Upper lobe of left lung (tissue), 4 donors: ENCODE data around the gene KCNAB2.

Experiments
- EP300 ChIP-seq, 4 donors: sonication (generic); formaldehyde crosslinking; IDR thresholded peaks; one replicate each; pipeline ENCODE4 v1.5.1; 2017; ENCODE audit warnings: antibody characterized with exemption in 4 of 4, control low read depth in 2 of 4
- TF ChIP-seq, protein P1 (sequence below), 6 experiments: fragments of 450-650 bp in 4 of 6; fragments of 200-600 bp in 2 of 6; sonication (generic) in 2 of 6; IDR thresholded peaks; one replicate each; pipeline ENCODE4 v1.5.1; 2016 to 2019; ENCODE audit warnings: antibody characterized with exemption in 6 of 6

DNA sequence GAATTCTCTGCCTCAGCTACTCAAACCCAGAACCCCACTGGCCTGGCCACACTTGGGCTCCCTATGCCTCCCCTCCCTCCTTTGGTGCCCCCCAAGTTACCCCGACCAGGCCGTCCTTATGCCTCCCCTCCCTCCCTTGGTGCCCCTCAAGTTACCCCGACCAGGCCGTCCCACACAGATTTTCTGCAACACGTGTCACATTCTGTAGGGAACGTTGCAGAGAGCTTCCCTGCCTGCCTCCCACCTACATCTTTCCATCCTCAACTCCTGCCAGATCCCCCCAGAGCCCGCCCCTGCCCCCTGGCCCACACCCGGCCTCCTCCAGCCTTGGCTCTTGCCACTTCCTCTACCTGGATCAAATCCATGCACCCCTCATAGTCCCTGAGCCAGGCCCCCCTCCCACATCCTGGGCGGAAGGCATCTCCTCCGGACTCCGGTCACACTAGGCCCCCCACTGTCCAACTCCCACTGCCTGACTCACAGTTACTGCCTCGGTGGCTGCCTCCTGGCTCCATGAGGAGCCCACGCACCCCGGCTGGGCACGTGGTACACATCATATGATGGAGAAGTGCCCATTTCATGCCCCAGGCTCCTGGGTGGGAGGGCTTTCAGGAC is 41.2 kb downstream of the KCNAB2 start:
- TF ChIP-seq, protein P1, sequence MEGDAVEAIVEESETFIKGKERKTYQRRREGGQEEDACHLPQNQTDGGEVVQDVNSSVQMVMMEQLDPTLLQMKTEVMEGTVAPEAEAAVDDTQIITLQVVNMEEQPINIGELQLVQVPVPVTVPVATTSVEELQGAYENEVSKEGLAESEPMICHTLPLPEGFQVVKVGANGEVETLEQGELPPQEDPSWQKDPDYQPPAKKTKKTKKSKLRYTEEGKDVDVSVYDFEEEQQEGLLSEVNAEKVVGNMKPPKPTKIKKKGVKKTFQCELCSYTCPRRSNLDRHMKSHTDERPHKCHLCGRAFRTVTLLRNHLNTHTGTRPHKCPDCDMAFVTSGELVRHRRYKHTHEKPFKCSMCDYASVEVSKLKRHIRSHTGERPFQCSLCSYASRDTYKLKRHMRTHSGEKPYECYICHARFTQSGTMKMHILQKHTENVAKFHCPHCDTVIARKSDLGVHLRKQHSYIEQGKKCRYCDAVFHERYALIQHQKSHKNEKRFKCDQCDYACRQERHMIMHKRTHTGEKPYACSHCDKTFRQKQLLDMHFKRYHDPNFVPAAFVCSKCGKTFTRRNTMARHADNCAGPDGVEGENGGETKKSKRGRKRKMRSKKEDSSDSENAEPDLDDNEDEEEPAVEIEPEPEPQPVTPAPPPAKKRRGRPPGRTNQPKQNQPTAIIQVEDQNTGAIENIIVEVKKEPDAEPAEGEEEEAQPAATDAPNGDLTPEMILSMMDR (IDR thresholded peaks at IDR 0.05), result no peak
- no peak for TF ChIP-seq EP300 (IDR thresholded peaks at IDR 0.05)
